GM12872 (cell line): ENCODE measurements around the gene VASN.

ENCODE experiments used
- CTCF ChIP-seq: IDR thresholded peaks from 3 replicates; pipeline ENCODE4 v1.5.1; 2011; ENCODE audit warnings: low read depth, mild to moderate bottlenecking, low read length, moderate library complexity; ENCODE audit not compliant: insufficient read depth

VASN gene

DNA sequence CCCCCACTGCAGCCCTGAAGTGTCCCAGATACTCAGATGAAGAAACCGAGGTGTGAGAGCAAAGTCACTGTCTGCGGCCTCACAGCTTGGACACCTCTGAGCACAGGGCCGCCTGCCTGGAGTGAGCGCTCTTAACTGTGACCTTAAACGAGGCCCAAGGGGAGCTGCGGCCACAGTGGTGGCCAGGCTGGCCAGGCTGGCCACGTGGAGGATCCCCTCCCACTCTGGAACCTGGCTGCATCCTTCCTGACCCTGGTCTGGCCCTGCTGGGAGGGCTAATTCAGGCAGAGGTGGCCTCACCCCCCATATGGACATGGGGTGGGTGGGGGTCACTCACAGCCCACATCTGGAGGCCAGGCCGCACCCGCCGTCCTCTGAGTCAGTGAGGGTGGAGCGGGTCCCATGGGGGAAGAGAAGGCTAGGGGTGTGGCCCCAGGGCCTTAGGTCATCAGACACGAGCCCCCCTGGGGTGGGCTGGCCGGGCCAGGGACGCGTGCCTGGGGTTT, 6.6 kb downstream of the VASN start:
- no peak for TF ChIP-seq CTCF

- no peak for TF ChIP-seq CTCF
These were observed 7.5 kb downstream of the VASN start for GRCh38 chr16:4378999-4379690.

GRCh38 chr16:4380119-4381063, 8.7 kb downstream of the VASN start:
- TF ChIP-seq CTCF = no peak

DNA sequence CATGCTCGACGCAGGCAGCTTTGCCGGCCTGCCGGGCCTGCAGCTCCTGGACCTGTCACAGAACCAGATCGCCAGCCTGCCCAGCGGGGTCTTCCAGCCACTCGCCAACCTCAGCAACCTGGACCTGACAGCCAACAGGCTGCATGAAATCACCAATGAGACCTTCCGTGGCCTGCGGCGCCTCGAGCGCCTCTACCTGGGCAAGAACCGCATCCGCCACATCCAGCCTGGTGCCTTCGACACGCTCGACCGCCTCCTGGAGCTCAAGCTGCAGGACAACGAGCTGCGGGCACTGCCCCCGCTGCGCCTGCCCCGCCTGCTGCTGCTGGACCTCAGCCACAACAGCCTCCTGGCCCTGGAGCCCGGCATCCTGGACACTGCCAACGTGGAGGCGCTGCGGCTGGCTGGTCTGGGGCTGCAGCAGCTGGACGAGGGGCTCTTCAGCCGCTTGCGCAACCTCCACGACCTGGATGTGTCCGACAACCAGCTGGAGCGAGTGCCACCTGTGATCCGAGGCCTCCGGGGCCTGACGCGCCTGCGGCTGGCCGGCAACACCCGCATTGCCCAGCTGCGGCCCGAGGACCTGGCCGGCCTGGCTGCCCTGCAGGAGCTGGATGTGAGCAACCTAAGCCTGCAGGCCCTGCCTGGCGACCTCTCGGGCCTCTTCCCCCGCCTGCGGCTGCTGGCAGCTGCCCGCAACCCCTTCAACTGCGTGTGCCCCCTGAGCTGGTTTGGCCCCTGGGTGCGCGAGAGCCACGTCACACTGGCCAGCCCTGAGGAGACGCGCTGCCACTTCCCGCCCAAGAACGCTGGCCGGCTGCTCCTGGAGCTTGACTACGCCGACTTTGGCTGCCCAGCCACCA, 9.7 kb downstream of the VASN start:
- TF ChIP-seq CTCF = no peak

DNA sequence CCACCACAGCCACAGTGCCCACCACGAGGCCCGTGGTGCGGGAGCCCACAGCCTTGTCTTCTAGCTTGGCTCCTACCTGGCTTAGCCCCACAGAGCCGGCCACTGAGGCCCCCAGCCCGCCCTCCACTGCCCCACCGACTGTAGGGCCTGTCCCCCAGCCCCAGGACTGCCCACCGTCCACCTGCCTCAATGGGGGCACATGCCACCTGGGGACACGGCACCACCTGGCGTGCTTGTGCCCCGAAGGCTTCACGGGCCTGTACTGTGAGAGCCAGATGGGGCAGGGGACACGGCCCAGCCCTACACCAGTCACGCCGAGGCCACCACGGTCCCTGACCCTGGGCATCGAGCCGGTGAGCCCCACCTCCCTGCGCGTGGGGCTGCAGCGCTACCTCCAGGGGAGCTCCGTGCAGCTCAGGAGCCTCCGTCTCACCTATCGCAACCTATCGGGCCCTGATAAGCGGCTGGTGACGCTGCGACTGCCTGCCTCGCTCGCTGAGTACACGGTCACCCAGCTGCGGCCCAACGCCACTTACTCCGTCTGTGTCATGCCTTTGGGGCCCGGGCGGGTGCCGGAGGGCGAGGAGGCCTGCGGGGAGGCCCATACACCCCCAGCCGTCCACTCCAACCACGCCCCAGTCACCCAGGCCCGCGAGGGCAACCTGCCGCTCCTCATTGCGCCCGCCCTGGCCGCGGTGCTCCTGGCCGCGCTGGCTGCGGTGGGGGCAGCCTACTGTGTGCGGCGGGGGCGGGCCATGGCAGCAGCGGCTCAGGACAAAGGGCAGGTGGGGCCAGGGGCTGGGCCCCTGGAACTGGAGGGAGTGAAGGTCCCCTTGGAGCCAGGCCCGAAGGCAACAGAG, 10.5 kb downstream of the VASN start:
- no peak for TF ChIP-seq CTCF

DNA sequence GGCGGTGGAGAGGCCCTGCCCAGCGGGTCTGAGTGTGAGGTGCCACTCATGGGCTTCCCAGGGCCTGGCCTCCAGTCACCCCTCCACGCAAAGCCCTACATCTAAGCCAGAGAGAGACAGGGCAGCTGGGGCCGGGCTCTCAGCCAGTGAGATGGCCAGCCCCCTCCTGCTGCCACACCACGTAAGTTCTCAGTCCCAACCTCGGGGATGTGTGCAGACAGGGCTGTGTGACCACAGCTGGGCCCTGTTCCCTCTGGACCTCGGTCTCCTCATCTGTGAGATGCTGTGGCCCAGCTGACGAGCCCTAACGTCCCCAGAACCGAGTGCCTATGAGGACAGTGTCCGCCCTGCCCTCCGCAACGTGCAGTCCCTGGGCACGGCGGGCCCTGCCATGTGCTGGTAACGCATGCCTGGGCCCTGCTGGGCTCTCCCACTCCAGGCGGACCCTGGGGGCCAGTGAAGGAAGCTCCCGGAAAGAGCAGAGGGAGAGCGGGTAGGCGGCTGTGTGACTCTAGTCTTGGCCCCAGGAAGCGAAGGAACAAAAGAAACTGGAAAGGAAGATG, 11.2 kb downstream of the VASN start:
- TF ChIP-seq CTCF = no peak
